T1000 (cell line): ENCODE results near the gene CCDC167.
"Not testable (repeated sequence)": the region's sequence is repeated elsewhere in the genome, so short reads cannot be mapped to it uniquely, and the experiment has no call there.

Experiments used
- DNase-seq: peaks from one replicate; lab custom pipeline; 2025; ENCODE audit warnings: mixed read lengths; lab: John Stamatoyannopoulos, UW

The CCDC167 gene

GRCh38 chr6:37473364-37474095 is 26.2 kb downstream of the CCDC167 start:
- DNase-seq, result peak; percentile 67

- DNase-seq, result no peak
Observed at GRCh38 chr6:37467718-37468117, 32.0 kb downstream of the CCDC167 start.

- no peak for DNase-seq
Observed at GRCh38 chr6:37463110-37463509, 36.6 kb downstream of the CCDC167 start.

- no peak for DNase-seq
Observed at GRCh38 chr6:37460805-37461204, 38.9 kb downstream of the CCDC167 start.

GRCh38 chr6:37459981-37460800 is 39.5 kb downstream of the CCDC167 start:
- no peak for DNase-seq

- no peak for DNase-seq
Observed at GRCh38 chr6:37456816-37457560, 42.7 kb downstream of the CCDC167 start.

GRCh38 chr6:37456126-37456525 is 43.6 kb downstream of the CCDC167 start:
- DNase-seq, result no peak

- no peak for DNase-seq
Observed at GRCh38 chr6:37454420-37455140, 45.1 kb downstream of the CCDC167 start.

- DNase-seq, result no peak
Observed at GRCh38 chr6:37452522-37452921, 47.2 kb downstream of the CCDC167 start.

GRCh38 chr6:37451441-37452193 is 48.1 kb downstream of the CCDC167 start:
- no peak for DNase-seq

GRCh38 chr6:37449984-37450383 is 49.7 kb downstream of the CCDC167 start:
- no peak for DNase-seq

- DNase-seq, result not testable (repeated sequence)
Observed at GRCh38 chr6:37443216-37443542, 56.5 kb downstream of the CCDC167 start.

GRCh38 chr6:37442416-37443215 is 57.1 kb downstream of the CCDC167 start:
- no peak for DNase-seq

GRCh38 chr6:37441651-37442050 is 58.0 kb downstream of the CCDC167 start:
- DNase-seq, result no peak

GRCh38 chr6:37438930-37439329 is 60.8 kb downstream of the CCDC167 start:
- no peak for DNase-seq

- no peak for DNase-seq
Observed at GRCh38 chr6:37435816-37436215, 63.9 kb downstream of the CCDC167 start.

- no peak for DNase-seq
Observed at GRCh38 chr6:37435373-37435772, 64.3 kb downstream of the CCDC167 start.

GRCh38 chr6:37433657-37434271 is 65.9 kb downstream of the CCDC167 start:
- no peak for DNase-seq
